Choroid plexus epithelial cell (primary cell): Measurements from ENCODE around the gene IRF2.

Source experiments
- DNase-seq: peaks from one replicate; pipeline ENCODE4 v3.0.0-alpha.2; 2010; ENCODE audit warnings: low read depth
- H3K4me3 ChIP-seq: 2 replicates; pipeline ENCODE4 v1.5.1; 2011; ENCODE audit warnings: low read depth, mild to moderate bottlenecking, control low read depth, low read length, moderate library complexity
- TF ChIP-seq, protein P1 (sequence below): conservative IDR thresholded peaks from 2 replicates; pipeline ENCODE4 v1.5.1; 2011; ENCODE audit warnings: low read depth, mild to moderate bottlenecking, control low read depth, inconsistent platforms, low read length, moderate library complexity

The IRF2 gene

GRCh38 chr4:184395451-184395917 is 78.9 kb downstream of the IRF2 start:
- no peak for DNase-seq
- no peak overlapping the region for H3K4me3 ChIP-seq
- TF ChIP-seq, protein P1, sequence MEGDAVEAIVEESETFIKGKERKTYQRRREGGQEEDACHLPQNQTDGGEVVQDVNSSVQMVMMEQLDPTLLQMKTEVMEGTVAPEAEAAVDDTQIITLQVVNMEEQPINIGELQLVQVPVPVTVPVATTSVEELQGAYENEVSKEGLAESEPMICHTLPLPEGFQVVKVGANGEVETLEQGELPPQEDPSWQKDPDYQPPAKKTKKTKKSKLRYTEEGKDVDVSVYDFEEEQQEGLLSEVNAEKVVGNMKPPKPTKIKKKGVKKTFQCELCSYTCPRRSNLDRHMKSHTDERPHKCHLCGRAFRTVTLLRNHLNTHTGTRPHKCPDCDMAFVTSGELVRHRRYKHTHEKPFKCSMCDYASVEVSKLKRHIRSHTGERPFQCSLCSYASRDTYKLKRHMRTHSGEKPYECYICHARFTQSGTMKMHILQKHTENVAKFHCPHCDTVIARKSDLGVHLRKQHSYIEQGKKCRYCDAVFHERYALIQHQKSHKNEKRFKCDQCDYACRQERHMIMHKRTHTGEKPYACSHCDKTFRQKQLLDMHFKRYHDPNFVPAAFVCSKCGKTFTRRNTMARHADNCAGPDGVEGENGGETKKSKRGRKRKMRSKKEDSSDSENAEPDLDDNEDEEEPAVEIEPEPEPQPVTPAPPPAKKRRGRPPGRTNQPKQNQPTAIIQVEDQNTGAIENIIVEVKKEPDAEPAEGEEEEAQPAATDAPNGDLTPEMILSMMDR = no peak

- TF ChIP-seq, protein P1 = no peak
These were observed 81.4 kb downstream of the IRF2 start for GRCh38 chr4:184392748-184393559.

DNA sequence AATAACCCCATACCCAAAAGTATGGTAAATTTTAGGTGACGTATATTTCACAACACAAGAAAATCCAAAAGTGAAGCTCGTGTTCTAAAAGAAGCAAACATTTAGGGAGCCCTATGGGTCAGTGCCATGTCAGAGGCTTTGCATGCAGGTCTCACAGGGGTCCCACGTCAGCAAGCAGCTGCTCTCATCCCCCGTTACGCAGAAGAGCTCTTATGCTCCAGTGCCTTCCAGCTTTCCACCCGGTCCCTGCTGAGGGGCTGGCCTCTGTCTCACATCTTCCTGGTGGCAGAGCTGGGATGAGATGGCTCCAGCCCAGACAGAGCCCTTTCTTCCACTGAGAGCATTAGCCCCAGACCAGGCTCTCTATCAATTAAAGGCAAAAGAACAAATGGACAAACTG is 82.0 kb downstream of the IRF2 start:
- no peak overlapping the region for H3K4me3 ChIP-seq
- TF ChIP-seq, protein P1 = no peak
- no peak for DNase-seq

More at GRCh38 chr4:184392748-184393559, 81.4 kb downstream of the IRF2 start:
- H3K4me3 ChIP-seq = no peak overlapping the region
- DNase-seq = no peak

DNA sequence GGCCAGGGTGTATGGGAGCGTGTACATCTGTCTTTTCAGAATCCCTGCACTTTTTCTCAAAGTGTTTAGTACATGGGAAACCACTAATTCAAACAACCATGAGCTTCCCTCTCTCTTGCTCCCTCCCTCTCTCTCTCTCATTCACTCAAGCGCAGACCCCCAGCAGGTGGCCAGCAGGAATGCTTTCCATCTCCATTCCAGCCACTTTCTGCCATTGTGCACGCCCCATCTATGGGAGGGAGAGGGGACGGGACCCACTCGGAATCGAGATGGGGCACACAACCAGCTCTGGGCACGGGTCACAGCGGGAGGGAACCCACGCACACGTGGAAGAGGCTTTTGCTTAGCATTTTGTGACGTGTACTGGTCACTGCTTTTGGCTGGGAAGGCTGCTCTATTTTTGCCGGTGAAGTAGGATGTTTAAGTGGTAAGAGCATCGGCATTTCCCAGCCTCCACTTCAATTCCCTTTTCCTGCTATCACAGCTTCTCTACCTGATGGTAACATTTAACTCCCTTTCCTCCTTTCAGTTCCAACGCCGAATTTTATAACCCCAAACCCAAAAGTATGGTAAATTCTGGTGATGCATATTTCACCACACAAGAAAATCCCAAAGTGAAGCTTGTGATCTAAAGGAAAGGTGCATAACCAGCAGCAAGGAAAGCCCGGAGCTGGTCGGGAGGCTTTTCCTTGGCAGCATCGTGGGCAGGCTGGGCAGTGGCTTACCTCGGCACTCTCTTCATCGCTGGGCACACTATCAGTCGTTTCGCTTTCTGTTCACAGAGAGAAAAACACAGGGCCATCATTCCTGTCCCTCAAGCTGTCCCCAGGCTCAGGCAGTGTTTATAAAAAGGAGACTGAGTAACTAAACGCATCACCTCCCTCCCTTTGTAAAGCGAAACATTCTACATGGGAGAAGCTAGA is 84.1 kb downstream of the IRF2 start:
- TF ChIP-seq, protein P1 = no peak
- DNase-seq = no peak

DNA sequence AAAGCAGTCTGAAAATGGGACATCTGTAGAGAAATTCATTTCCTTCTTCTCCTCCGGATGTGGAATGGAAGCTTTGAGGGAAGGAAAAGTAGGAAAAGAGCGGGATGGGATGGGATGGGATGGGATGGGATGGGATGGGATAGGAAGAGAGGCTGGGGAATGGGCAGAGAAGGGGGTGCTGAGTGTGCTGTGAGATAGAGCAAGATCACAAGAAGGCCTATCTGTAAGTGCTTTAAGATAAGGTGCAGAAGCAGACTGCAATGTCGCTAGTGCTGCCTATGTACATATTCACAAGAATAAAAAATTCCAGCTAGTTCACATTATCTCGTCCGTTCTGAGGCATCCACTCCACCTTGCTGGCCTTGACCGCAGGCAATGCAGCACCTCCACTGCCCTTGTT is 86.2 kb downstream of the IRF2 start:
- DNase-seq = no peak
- TF ChIP-seq, protein P1 = no peak
- H3K4me3 ChIP-seq = no peak overlapping the region

More for the DNA sequence above, 84.1 kb downstream of the IRF2 start:
- no peak overlapping the region for H3K4me3 ChIP-seq

GRCh38 chr4:184387351-184387750 is 87.0 kb downstream of the IRF2 start:
- TF ChIP-seq, protein P1 = no peak
- DNase-seq = no peak
- no peak overlapping the region for H3K4me3 ChIP-seq
